ENCODE measurements around the gene DHRSX. TPM values are rescaled to one million over a fixed set of nuclear protein-coding genes. Genes with fewer than 3 reads are reported as not detected.
"Not testable (repeated sequence)": the region's sequence is repeated elsewhere in the genome, so short reads cannot be mapped to it uniquely, and the experiment has no call there.

DHRSX gene
- total RNA-seq, 1 donor from 2014 or later = 34.2 TPM

DNA sequence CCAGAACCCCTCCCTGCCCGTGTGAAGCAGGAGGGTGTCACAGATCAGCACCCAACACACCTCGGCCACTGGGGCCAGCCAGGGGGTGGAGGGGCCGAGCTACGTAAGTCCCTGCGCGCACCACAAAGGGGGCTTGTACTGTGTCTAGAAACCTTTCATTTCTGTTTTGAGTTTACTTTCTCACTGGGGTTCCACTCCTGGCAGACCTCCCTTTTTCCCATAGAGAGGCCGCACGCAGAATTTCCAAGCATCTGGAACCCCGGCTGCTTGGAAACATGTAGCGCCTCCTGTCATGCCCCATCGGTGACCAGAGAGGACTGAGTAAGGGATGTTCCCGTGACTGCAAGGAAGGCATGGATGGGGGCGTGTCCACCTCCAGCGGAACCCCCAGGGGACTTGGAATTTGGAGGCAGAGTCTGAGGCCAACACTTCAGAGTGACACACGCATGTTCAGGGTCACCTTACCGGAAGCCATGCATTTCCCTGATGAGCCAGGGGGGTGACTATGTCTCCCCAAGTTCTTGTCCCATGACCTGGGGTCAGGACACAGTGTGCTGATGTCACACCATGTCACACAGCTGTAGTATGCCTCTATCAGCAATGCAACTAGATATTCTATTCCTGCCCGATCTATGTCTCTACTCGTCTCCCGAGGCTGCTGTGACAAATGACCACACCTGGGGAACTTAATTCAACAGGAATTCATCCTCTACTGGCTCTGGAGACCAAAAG, 105.3 kb downstream of the DHRSX start:
- Mint-ChIP-seq H3K27me3 (no peaks in the 10 kb centered on the region), H3K27ac (no peak overlapping the region), H3K4me1 (ENCODE audit: unreplicated experiment) (peaks cover 13% of the 10 kb centered on the region), H3K4me3 (no peak overlapping the region), H3K36me3 (peaks cover 24% of the 10 kb centered on the region), H3K9me3 (peaks cover 3% of the 10 kb centered on the region)
- DNase-seq (ENCODE audit: extremely low spot score, unreplicated experiment) = no peak
- TF ChIP-seq, protein P1, sequence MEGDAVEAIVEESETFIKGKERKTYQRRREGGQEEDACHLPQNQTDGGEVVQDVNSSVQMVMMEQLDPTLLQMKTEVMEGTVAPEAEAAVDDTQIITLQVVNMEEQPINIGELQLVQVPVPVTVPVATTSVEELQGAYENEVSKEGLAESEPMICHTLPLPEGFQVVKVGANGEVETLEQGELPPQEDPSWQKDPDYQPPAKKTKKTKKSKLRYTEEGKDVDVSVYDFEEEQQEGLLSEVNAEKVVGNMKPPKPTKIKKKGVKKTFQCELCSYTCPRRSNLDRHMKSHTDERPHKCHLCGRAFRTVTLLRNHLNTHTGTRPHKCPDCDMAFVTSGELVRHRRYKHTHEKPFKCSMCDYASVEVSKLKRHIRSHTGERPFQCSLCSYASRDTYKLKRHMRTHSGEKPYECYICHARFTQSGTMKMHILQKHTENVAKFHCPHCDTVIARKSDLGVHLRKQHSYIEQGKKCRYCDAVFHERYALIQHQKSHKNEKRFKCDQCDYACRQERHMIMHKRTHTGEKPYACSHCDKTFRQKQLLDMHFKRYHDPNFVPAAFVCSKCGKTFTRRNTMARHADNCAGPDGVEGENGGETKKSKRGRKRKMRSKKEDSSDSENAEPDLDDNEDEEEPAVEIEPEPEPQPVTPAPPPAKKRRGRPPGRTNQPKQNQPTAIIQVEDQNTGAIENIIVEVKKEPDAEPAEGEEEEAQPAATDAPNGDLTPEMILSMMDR (conservative IDR thresholded peaks at IDR 0.05) = no peak

DNA sequence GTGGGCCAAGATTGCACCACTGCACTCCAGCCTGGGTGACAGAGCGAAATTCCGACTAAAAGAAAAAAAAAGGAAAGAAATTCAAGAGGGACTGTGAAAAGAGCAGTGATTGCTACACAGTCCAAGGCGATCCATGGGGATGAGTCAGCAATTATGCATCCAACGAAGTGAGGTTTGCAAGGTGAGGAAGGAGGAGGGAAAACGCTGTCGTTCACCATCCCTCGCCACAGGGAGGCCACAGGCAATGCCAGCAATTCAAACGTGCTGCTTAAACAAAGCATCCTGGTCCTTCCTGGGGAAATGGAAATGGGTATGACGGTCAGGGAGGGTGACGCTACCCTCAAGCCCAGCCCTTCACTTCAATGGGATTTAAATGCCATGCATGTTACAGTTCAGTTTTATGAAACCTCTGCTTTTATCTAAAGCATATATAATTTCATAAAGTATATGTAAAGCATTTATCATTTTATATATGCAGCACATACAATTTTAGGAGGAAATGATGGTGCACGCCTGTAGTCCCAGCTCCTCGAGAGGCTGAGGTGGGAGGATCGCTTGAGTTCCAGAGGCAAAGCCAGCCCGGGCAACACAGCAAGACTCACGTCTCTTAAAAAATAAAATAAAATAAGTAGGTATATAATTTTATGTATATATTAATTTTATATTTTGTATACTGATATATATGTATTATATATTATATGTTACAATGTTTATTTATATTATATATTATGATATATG, 108.7 kb downstream of the DHRSX start:
- DNase-seq (ENCODE audit: extremely low spot score, unreplicated experiment) = no peak
- Mint-ChIP-seq H3K4me3 (no peak overlapping the region), H3K4me1 (ENCODE audit: unreplicated experiment) (peaks cover 4% of the 10 kb centered on the region), H3K36me3 (peaks cover 30% of the 10 kb centered on the region), H3K27ac (no peak overlapping the region), H3K27me3 (no peaks in the 10 kb centered on the region), H3K9me3 (peaks cover 3% of the 10 kb centered on the region)
- TF ChIP-seq, protein P1 (conservative IDR thresholded peaks at IDR 0.05) = peak; percentile 22

DNA sequence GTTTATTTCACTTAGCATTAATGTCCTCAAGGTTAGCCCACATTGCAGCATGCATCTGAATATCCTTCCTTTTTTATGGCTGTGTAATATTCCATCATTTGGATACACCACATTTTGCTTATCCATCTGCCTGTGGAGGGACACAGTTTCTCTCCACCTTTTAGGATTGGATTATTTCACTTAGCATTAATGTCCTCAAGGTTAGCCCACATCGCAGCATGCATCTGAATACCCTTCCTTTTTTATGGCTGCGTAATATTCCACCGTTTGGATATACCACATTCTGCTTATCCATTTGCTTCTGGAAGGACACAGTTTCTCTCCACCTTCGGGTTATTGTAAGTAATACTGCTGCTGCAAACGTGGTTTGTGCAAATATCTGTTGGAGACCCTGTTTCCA, 110.0 kb downstream of the DHRSX start:
- TF ChIP-seq, protein P1 (conservative IDR thresholded peaks at IDR 0.05) = no peak
- Mint-ChIP-seq H3K27ac (no peak overlapping the region), H3K36me3 (peaks cover 30% of the 10 kb centered on the region), H3K4me3 (no peak overlapping the region), H3K27me3 (no peaks in the 10 kb centered on the region), H3K4me1 (ENCODE audit: unreplicated experiment) (peaks cover under 1% of the 10 kb centered on the region), H3K9me3 (peaks cover 3% of the 10 kb centered on the region)
- no peak for DNase-seq (ENCODE audit: extremely low spot score, unreplicated experiment)

DNA sequence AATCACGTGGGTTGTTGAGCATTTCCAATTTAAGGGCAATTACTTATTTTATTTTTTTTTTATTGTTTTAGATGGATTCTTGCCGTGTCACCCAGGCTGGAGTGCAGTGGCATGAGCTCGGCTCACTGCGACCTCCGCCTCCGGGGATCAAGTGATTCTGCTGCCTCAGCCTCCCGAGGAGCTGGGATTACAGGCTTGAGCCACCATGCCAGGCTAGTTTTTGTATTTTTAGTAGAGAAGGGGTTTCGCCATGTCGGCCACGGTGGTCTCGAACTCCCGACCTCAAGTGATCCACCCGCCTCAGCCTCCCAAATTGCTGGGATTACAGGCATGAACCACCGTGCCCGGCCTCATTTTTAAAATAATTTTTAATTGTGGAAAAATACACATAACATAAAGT, 111.0 kb downstream of the DHRSX start:
- not testable (repeated sequence) for H3K4me1 Mint-ChIP-seq (ENCODE audit: unreplicated experiment); H3K27ac Mint-ChIP-seq; H3K9me3 Mint-ChIP-seq; H3K27me3 Mint-ChIP-seq; H3K4me3 Mint-ChIP-seq; DNase-seq (ENCODE audit: extremely low spot score, unreplicated experiment)
- H3K36me3 Mint-ChIP-seq = peaks cover 30% of the 10 kb centered on the region

DNA sequence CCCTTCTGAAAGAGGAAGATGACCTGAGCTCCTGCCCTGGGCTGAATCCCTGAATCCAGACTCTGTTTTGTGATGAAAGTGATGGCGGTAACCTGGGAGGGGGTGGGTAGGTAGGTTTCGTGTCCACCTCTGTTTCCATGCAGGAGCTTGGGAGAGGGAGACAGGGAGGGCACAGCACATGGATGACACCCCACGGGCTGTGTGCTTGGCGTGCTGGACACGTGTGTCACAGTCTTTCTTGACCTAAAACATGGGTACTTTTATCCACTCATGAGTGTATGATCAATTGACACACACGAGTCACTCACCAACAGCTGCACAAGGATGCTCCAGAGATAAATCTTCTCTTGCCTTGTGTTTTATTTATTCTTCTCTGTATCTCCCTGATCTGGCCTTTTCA, 111.5 kb downstream of the DHRSX start:
- H3K36me3 Mint-ChIP-seq = peaks cover 29% of the 10 kb centered on the region
- H3K4me3 Mint-ChIP-seq = no peak overlapping the region
- no peak overlapping the region for H3K27ac Mint-ChIP-seq
- DNase-seq (ENCODE audit: extremely low spot score, unreplicated experiment) = no peak
- TF ChIP-seq, protein P1 (conservative IDR thresholded peaks at IDR 0.05) = no peak
- H3K27me3 Mint-ChIP-seq = no peaks in the 10 kb centered on the region
- no peaks in the 10 kb centered on the region for H3K4me1 Mint-ChIP-seq (ENCODE audit: unreplicated experiment)
- H3K9me3 Mint-ChIP-seq = peaks cover 3% of the 10 kb centered on the region

DNA sequence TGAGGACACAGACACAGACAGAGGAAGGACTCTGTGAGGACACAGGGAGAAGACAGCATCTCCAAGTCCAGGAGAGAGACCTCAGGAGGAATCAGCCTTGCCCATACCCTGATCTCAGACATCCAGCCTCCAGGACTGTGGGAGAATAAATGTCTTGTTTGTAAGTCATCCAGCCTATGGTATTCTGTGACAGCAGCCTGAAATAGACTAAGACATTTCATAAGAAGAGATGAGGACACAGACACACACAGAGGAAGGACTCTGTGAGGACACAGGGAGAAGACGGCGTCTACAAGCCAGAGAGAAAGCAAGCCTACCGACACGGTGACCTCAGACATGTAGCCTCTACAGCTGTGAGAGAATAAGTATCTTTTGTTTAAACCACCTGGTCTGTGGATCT, 112.1 kb downstream of the DHRSX start:
- H3K27me3 Mint-ChIP-seq = no peaks in the 10 kb centered on the region
- peaks cover 27% of the 10 kb centered on the region for H3K36me3 Mint-ChIP-seq
- H3K27ac Mint-ChIP-seq = no peak overlapping the region
- no peaks in the 10 kb centered on the region for H3K4me1 Mint-ChIP-seq (ENCODE audit: unreplicated experiment)
- H3K9me3 Mint-ChIP-seq = peaks cover 3% of the 10 kb centered on the region
- TF ChIP-seq, protein P1 (conservative IDR thresholded peaks at IDR 0.05) = no peak
- no peak overlapping the region for H3K4me3 Mint-ChIP-seq
- no peak for DNase-seq (ENCODE audit: extremely low spot score, unreplicated experiment)
